HT-29 (cell line): ENCODE measurements around the gene KCMF1. TPM values are rescaled to one million over a fixed set of nuclear protein-coding genes. Genes with fewer than 3 reads are reported as not detected.

ENCODE experiments used
- DNase-seq: peaks from one replicate; pipeline ENCODE4 v3.0.0-alpha.2; 2015; ENCODE audit warnings: low spot score
- small RNA-seq: library from RNA; depleted of rRNA; stranded (forward); fragments of <200 nt; gene quantifications from one replicate; pipeline ENCODE3, GENCODE V24; 2014
- total RNA-seq: library from RNA; depleted of rRNA; stranded (reverse); fragments of >200 nt; shearing (Covaris generic); gene quantifications from 2 replicates; pipeline ENCODE4 v1.2.3, GENCODE V29; 2014; rRNA removed

Gene KCMF1
- total RNA-seq, 1 experiment from 2014 or later: 39.2 TPM

DNA sequence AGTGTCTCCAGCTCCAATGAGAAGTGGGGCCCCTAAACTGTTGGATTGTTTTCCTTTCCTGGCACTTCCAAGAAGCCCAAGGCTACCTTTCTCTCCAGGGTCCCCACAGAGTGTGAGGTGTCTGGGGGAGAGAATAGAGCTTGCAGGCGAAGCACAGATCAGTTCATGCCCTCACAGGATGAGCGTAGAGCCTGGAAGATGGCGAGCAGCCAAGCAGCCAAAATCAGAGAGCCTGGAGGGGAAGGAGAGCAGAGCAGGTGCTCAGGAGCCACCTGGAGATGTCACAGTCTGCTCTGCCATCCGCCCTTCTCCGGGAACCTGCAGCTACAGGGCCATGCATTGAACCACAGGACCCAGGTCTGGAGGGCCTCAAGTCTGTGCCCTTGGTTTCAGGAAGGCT lies 107.6 kb downstream of the KCMF1 start:
- DNase-seq: no peak

DNA sequence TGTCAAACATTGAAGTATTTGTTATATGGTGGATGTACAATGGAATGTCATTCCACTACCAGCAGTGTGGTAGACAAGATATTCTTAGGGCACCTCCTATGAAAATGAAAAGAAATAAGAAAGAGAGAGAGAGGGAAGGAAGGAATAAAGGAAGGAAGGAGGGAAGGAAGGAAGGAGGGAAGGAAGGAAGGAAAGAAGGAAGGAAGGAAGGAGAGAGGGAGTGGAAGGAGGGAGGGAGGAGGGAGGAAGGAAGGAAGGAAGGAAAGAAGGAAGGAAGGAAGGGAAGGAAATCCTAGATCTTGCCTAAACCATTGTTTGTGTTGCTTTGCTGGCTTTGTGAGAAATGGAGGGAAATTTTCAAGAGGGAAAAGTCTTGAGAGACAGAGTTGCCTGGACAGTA lies 112.1 kb downstream of the KCMF1 start:
- DNase-seq: no peak

DNA sequence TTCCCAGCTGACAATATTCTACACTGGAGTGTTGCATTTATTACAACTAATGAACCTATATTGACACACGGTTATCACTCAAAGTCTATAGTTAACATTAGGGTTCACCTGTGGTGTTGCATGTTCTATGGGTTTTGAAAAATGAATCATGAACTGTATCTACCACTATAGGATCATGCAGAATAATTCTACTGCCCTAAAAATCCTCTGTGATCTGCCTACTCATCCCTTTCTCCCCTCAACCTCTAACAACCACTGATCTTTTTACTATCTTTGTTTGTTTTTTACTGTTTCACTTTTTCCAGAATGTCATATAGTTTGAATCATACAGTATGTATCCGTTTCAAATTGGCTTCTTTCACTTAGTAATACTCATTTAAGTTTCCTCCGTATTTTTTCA lies 114.6 kb downstream of the KCMF1 start:
- no peak for DNase-seq

DNA sequence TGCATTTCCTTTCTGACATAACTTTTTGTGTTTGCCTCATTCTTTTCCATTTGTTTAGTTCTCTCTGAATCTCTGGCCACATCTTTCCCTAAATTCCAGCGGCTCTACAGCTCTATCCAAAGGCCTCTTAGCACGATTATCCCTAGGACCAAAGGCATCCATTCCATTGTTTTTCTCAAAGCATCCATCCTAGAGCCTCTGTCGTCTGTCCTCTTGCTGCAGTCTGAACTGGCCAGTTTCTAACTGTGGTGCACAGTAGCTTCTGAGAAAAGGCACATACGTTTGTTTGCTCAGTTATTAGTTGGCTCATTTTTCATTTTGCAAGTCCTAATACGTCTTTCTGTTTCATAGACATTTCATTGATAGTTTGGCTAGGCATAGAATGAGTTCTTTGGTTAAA lies 116.6 kb downstream of the KCMF1 start:
- DNase-seq: no peak

GRCh38 chr2:85088921-85089320 lies 118.0 kb downstream of the KCMF1 start:
- DNase-seq: no peak

GRCh38 chr2:85089585-85089984 lies 118.6 kb downstream of the KCMF1 start:
- DNase-seq: no peak

- no peak for DNase-seq
Measured at GRCh38 chr2:85091838-85092237, 120.9 kb downstream of the KCMF1 start.

GRCh38 chr2:85095094-85095493 lies 124.1 kb downstream of the KCMF1 start:
- no peak for DNase-seq

- DNase-seq: no peak
Measured at GRCh38 chr2:85096616-85097015, 125.7 kb downstream of the KCMF1 start.

GRCh38 chr2:85104228-85104627 lies 133.3 kb downstream of the KCMF1 start:
- no peak for DNase-seq

GRCh38 chr2:85106489-85107180 lies 135.7 kb downstream of the KCMF1 start:
- DNase-seq: peak; percentile 25

Small RNA genes within 50 kb of the gene (small RNA-seq; reads per million reads assigned to genes)
- gene AC078974.1: not detected

Other genes with a start within 250 kb of the KCMF1 start
- 2.3 and 3.1 TPM in 2 replicates for gene TRABD2A, start 90.1 kb upstream of the KCMF1 start, total RNA-seq
- gene TMSB10, start 65.5 kb upstream of the KCMF1 start, total RNA-seq: 4,823 and 6,107 TPM in 2 replicates
- not detected in 2 replicates for gene TCF7L1, start 162.2 kb downstream of the KCMF1 start, total RNA-seq